Measurements from ENCODE around the gene PHF20.
"Not testable (repeated sequence)": the region's sequence is repeated elsewhere in the genome, so short reads cannot be mapped to it uniquely, and the experiment has no call there.

The PHF20 gene

DNA sequence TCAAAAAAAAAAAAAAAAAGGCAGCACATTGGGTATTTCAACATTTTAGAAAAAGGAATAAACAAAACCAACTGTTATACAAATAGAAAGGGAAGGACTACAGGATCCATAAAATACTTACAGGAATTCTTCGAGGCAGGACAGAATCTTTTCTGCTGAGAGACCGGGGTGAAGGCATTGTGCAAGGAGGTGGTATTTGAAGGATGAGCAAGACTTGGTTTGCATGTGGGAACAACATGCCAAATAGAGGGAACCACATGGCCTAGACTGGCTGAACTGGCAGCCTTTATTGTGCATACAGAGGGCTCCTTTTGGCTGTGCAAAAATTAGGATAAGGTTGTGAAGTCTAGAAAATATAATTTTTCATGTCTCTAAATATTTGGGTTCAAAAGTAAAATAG lies 119.6 kb downstream of the PHF20 start:
- DNase-seq, result no peak

DNA sequence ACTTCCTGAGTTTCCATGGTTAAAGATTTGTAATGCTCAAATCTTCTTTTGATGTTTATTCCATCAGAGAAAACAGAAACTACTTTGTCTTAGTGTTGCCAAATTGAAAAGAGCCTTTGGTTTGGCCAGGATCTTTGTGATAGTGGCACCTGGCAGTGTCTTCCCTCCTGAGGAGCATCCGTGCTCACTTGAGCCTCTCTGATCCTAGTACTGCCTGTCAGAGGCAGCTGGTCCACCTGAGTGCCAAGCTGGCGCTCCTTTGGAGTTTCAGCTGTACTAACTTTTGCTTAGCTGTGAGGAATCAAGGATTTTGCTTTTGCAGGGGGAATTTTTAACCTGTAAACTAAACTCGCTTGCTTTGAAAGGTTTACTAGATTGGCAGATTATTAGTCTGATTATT lies 121.1 kb downstream of the PHF20 start:
- DNase-seq, result no peak

DNA sequence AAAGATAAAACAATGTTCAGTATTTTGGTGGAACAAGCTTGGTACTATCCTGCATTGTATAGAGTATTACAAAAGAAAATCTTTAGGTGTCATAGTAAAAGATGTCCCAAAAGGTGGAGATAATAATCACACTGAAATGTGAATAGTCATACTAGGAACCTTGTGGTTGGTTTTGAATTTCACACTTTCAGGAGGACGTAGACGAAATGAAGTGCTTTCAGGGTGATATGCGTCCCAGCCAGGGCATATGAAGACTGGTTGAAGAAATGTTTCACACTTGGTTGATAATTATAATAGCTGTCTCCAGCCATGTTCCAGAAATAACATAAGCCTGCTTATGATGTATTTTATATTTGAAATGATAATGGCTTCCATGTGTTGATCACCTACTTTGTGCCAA lies 122.1 kb downstream of the PHF20 start:
- no peak for DNase-seq

DNA sequence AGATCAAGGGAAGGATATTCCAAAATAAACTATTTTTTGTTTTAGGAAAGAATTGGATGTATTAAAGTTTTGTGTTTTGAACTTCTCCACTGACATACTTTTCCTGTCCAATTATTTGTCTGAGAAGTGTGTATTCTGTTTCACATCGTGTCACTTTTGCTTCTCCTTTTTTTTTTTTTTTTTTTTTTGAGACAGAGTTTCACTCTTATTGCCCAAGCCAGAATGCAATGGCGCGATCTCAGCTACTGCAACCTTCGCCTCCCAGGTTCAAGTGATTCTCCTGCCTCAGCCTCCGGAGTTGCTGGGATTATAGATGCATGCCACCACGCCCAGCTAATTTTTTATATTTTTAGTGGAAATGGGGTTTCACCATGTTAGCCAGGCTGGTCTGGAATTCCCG lies 123.7 kb downstream of the PHF20 start:
- DNase-seq, result not testable (repeated sequence)

DNA sequence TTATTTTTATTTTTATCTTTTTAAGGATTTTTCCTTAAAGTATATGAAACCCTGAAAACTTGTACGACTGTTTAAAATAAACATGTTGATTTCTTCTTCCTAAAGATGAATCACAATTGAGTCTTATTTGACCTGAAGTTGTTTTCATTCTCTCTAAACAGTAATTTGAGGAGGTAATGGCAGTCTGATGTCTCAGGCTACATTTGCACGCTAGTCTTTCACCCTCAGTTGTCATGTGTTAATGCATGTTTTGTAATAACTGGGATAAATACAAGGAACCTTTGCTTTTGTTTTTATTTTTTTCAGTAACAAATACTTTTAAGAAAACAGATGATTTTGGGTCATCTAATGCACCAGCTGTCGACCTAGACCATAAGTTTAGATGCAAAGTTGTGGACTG lies 127.2 kb downstream of the PHF20 start:
- no peak for DNase-seq

DNA sequence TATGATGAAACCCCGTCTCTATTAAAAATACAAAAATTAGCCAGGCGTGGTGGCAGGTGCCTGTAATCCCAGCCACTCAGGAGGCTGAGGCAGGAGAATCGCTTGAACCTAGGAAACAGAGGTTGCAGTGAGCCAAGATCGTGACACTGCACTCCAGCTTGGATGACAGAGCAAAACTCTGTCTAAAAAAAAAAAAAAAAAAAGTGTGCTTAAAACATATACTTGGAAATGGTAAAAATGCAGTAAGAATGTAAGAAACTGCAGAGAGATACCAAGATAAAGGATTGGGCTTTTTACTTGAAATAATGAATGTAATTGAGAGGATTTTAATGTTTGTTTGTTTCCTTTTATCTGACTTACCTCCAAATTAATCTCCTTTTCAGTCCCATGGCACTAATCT lies 129.4 kb downstream of the PHF20 start:
- DNase-seq, result not testable (repeated sequence)

DNA sequence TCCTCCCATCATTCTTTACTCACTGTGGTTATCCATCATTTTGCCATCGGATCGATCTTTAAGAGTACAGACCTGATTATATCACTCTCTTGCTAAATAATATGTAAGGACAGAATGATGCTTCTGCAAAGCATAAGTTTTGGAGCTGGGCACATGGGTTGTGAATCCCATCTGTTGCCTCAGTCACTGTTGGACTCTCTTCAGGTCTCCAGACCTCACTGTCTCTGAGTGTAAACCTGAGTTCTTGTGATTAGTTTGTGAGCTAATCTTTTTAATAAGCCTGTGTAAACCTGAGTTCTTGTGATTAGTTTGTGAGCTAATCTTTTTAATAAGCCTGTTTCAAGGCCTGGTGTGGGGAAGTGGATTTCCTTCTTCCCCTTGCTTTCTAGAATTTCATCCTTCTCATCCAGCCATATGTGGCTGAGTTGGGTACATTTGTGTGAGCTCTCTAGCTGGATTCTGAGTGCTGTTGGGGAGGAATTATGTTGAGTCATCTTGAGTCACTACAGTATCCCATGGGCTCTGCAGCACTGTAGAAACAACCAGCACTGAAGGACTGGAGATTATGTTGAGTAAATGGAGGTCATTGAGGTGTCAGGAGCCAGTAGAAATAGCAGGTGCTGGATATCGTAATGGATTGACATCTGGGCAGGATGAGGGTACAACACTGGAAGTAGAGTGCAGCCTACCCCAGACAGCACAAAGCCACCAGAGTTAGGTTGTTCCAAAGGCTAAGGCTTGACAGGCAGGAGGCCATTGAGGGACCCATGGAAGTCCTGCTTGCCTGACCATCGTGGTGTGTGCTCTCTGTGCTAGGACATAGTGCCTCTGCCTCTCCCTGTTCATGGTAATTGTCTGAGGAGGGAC lies 130.1 kb downstream of the PHF20 start:
- no peak for DNase-seq

DNA sequence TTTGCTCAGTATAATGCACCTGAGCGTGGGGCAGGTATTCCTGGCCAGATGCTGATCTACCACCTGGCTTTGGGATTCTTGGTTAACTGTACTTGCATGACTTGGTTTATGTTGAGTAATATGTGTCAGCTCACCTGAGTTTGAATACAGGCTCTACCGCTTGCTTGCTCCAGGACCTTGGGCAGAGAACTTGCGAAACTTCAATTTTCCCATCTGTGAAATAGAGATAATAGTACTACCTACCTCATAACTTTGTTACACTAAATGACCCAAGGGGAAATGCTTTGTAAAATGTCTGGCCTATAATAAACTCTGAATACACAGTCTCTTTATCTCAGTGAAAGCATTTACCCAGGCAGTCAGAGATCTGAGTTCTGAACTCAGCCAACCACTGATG lies 130.7 kb downstream of the PHF20 start:
- DNase-seq, result no peak

DNA sequence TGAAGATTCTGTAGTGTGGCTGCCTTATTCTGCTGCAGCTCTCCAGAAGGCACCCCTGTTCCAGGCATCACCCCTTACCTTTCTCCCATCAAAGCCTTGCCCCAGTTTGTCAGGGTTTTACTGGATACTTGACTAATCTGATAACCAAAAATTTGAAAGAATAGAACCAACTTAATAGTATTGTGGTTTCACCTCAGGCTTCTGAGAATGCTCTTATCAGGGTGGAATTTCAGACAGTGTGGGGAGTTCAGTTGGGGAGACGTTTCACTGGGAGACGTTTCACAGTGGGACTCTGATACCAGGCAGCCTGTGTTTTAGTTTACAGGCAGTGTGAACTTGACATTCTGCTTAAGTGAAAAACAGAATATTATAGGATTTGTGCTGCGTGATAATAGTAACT lies 132.0 kb downstream of the PHF20 start:
- no peak for DNase-seq

DNA sequence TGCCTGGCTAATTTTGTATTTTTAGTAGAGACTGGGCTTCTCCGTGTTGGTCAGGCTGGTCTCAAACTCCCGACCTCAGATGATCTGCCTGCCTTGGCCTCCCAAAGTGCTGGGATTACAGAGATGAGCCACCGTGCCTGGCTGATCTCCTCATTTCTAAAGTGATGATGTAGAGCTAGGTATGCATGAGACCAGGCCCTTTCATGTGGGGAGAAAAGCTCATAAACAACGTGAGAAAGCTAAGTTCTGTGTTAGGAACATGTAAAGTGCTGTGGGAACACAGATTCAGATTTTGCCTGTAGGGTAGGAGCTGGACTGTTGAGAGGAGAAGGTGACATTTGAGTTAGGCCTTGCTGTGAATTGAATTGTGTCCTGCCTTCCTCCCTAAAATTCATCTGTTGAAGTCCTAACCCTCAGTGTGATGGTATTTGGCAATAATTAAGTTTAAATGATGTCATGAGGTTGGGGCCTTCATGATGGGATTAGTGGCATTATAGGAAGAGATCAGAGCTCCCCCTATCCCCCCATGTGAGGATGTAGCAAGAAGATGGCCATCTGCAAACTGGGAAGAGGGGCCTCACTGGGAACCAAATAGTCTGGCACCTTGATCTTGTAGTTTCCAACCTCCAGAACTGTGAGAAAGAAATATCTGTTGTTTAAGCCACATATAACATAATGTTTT lies 133.3 kb downstream of the PHF20 start:
- DNase-seq, result no peak

DNA sequence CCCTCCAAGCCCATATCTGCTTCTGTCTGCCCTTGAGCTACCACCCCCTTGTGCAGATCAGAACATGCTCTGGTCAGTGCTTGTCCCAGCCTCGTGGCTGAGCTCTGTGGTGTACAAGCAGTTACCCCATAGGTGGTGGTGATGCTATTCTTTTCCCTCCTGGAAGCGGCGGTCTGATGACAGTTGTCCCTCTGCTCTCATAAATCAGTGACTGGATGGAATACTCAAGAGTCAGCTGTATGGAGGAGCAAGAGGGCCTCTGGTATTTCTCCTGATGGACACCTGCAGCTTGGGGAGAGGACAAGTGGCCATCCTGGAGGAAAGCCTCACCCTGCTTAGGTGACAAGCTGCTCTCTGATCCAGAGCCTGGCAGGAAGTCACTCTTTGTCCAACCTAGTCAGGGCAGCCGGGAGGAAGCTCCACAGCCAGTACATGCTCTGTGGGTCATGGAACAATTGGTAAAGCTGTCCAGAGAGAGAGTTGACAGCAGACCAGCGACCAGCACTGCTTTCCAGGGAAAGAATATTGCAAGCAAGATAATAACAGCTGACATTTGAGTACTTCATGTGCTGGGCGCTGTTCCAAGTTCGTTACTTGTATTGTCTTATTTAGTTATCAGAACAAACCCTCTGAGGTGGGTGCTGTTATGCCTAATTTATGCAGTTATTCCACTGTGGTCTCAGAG lies 135.3 kb downstream of the PHF20 start:
- DNase-seq, result no peak

DNA sequence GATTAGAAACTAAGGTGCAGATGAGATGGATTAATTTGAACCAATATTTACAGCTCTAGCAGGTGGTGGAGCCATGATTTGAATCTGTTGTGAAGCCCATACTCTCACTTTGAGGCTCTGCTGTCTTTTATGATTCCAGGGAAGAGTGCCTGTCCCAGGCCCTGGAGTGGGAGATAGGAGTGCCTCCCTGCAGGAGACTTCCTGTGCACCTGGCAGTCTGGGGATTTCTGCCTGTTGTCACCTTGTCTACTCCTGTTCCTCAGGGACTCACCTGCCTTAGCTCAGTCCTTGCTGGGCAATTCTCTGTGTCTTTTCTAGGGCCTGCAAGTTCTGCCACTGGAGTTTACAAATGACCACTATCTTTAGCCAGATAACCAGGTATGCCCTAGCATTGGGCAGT lies 136.2 kb downstream of the PHF20 start:
- no peak for DNase-seq

DNA sequence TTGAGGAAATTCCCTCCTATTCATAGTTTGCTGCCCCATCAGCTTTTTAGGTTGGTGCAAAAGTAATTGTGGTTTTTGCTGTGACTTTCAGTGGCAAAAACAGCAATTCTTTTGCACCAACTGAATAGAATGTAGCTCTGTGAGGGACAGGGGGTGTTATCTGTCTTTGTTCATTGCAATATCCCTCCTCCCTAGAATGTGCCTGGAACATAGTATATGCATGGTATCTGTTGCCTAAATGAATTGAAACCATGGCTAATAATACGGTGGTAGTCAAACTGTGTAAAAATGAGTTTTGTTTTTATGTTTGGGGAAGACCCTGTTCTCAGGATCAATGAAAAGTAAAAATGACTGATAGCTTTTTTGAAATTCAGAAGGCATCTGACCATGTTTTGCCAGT lies 137.4 kb downstream of the PHF20 start:
- DNase-seq, result no peak

DNA sequence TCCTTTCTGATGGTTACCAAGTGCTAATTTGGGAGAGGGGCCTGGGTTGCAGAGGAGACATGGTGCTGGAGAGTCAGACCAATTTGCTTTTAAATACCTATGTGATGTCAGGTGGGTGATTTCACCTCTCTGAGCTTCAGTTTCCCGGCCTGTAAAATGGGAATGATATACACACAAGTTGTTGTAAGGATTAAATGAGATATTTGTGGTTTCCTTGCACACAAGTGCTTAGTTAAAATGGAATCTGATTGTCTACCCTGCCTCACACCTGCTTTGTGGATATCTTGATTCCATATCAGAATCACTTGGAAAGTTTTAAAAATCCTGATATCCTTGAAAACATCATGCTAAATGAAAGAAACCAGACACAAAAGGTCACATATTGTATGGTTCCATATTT lies 138.0 kb downstream of the PHF20 start:
- DNase-seq, result no peak

DNA sequence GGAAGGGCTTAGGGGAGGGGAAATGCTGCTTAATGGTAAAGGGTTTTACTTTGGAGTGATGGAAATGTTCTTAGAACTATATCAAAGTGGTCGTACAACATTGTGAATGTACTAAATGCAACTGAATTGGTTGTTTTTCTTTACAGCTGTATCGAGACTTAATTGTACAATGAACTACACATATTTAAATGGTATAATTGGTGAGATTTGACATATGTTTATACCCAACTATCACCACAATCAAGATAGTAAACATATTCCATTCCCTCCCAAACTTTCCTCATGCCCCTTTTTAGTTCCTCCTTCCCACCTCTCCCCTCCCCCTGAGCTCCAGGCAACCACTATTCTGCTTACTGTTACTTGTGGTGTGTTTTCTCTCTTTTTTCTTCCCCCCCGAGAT lies 138.4 kb downstream of the PHF20 start:
- DNase-seq, result no peak

DNA sequence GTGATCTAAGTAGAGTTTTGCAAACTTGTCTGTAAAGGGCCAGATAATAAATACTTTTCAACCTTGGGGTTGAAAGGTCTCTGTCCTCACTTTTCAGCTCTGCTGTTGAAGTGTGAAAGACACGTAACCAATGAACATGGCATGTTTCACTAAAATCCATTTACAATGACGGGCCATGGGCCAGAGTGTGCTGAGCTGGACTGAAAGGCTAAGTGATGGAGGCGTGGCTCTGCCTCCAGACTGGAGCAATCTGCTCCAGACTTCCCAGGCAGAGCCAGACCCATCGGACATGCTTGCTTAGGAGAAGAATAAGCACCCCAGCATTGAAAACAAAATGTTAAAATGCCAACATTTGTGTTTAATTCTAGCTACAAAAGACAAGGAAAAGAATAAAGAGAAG lies 141.1 kb downstream of the PHF20 start:
- no peak for DNase-seq

DNA sequence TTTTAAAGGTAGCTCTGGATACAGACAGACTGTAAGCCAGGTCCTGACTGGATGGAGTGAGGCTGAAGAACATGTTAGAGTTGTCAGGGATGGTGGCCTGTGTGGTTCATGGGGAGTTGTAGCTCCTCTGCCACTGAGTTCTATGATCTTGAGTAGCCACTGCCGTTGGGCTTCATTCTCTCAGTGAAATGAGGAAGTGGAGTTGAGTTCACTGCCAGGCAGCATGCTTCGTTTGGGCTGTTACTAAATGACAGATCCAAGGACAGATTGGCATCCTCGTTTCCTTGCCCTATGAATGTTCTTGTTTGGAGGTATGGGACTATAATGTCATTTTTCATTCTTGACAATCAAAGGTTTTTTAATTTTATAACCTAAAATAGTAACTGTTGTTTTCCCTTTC lies 145.3 kb downstream of the PHF20 start:
- DNase-seq, result no peak

DNA sequence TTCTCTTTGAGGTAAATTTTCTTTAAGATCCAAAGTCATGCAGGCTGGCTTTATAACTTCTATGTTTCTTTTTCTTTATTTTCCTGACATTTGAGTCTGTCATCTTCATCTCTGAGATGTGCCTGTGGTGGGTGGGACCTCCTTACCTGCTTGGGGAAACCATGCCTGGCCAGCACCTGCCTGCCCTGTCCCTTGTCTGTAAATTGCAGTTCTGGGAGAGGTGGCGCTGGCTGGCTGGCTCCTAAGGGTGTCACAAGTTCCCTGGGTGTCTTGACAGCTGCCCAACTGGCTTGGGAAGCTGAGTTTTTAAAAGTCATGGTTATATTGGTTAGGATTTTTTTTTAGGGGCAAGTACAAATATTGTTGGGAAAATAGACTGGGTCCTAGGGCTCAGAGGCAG lies 146.2 kb downstream of the PHF20 start:
- no peak for DNase-seq

DNA sequence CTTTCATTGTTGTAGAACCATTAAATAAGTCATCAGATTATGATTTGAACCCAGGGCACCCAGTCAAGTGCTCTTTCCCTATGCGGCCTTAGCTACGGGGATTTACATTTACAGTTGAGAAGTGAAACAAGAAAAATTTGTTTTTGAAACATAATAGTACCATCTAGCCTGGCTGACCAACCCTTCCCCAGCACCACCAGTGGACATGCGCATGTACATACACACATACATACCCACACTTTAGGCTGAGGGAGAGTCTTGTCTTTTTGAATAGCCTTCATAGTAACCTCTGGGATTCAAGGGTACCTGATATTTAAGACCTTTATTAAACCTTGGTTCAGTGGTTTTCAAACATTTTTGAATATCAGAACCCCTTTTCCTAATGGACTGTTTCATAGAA lies 148.7 kb downstream of the PHF20 start:
- DNase-seq, result no peak

DNA sequence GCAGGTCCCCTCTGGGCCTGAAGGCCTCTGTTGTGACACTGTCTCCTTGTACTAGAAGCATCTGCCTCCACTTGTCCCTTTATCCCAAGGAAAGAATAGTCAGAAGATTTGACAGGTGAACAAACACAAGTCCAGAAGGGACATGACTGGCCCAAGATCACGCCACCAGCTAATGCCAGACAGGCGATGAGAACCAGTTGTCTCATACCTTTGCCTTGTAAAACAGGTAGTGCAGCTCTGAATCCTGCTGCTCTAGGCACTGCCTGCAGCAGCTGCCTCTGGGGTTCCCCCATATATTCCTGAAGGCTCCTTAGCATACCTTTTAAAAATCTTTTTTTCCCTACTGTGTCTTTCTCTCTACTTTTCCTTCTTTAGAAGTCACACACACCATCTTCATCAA lies 157.5 kb downstream of the PHF20 start:
- DNase-seq, result no peak

DNA sequence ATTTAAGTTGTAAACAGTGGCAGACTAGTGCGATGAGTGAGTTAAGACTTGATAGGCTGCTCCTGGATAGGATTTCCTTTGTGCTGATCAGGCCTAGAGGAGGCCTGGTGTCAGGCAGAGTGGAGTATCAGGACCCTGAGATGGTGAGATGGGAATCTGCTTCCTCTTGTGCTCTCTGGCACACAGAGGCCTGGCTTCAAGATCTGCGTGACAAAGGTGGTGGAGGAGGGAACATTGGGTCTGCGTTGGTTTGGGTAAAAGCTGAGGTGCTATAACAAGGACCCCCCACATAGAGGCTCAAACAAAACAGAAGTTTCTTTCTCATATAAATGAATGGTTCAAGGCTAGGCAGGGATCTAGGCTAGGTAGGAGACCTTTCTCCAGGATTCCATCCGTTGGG lies 162.2 kb downstream of the PHF20 start:
- DNase-seq, result no peak

DNA sequence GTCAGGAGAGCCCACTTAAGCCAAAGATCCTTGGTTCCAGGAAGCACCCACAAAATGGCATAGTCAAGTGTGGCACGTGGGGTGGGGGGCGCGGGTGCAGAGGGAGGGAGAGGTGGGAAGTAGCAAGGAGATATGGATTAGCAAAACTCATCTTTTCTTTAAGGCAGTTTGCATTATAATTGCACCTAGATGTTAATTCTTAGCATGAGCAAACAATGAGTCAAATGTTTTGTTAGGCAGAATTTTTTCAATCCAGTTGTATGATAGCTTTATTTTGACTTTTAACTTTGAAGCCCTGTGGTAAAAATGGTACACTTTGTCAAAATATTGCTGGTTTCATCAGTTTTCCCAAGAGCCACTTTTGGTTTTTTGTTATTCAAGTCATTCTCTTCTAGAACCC lies 167.4 kb downstream of the PHF20 start:
- no peak for DNase-seq

DNA sequence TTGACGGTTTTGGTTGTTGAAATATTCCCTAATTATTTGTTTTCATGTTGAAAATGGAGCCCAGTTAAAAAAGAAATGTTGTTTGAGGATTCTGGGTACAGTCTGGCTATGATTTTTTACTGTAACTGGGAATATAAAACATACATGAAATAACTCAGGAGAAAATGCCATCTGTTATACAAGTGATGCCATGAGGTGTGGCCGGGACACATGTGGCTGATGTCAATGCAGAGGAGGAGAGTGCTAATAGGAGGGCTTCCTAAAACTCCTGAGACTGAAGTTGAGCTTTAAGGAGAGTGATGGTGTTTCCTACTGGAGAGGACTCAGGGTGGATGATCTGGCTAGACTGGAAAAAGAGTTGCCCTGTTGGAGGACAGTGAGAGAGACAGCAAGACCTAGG lies 169.8 kb downstream of the PHF20 start:
- no peak for DNase-seq

DNA sequence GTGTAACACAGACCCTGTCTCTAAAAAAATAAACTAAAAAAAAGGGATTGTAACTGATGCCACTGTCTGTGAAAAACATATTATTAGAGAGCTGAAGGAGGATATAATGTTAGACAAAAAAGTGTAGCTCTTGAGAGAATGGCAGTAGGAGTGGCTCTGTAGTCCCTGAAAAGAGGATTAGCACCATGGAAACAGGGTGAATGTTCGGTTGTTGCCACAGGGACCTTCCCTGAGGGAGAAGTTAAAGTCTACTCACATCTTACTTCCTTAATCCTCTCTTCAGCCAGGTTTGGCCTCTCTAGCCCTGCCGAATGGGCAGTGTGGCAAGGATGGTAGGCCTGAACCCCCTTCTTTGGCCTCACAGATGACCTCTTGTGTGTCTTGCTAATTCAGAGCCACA lies 170.4 kb downstream of the PHF20 start:
- DNase-seq, result no peak

All from CD4-positive, alpha-beta T cell treated with Interleukin-12 subunit alpha and Interleukin-12 subunit beta, for 1 hour (primary cell).